Measurements from ENCODE around the gene YARS2. TPM values are rescaled to one million over a fixed set of nuclear protein-coding genes. Genes with fewer than 3 reads are reported as not detected.

YARS2 gene
- total RNA-seq, 1 experiment from 2014 or later: 41.4 TPM

DNA sequence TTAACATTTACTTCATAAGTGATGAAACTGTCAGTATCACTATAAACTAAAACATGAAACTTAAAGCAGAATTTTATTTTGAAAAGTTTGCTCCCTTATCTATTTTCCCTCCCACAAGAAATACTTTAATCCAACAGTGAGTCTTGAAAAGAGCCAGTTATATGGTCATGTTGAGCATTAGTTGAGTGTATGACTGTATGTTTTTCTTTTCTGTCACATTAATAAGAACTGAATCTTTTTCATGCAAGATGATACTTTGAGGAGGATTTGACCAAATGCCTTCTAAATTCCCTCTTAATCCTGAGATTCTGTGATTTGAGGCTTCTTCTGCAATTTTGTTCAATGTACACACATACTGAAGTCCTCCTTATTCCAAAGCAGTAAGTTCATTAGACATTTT lies 33.7 kb upstream of the YARS2 start:
- no peak overlapping the region for H2AK5ac ChIP-seq (ENCODE audit: insufficient read length, low read length)
- H3K9ac ChIP-seq (ENCODE audit: extremely low read depth, insufficient read length, low read length): no peak overlapping the region
- H4K20me1 ChIP-seq (ENCODE audit: control insufficient read depth, insufficient read depth, insufficient read length): no peaks in the 10 kb centered on the region
- no peak overlapping the region for H3K4me2 ChIP-seq (ENCODE audit: insufficient read depth, insufficient read length, low read length)
- DNase-seq: no peak
- Mint-ChIP-seq H3K27me3 (ENCODE audit: low read depth) (no peaks in the 10 kb centered on the region), H3K4me1 (peaks cover 0 to 2% of the 10 kb centered on the region in 2 experiments; a peak in 1 of 4 replicates), H3K27ac (no peak overlapping the region), H3K9me3 (peaks cover 3 to 4% of the 10 kb centered on the region in 2 experiments; a peak in 3 of 5 replicates), H3K4me3 (no peak overlapping the region), H3K36me3 (ENCODE audit: insufficient read depth in 1 of 3, low read depth in 3 of 3) (peaks cover 0 to 17% (median 4%) of the 10 kb centered on the region in 3 experiments; a peak in 3 of 7 replicates)
- H3K18ac ChIP-seq (ENCODE audit: insufficient read length, low read depth, low read length): no peak overlapping the region
- no peak overlapping the region for H2BK120ac ChIP-seq (ENCODE audit: low read depth, low read length, poor library complexity, severe bottlenecking)
- H2BK12ac ChIP-seq (ENCODE audit: insufficient read length, low read depth, low read length): no peak overlapping the region
- H3K27ac ChIP-seq (ENCODE audit: insufficient read length, low read depth, low read length): no peak overlapping the region
- no peaks in the 10 kb centered on the region; the same call in 1 of the 2 replicates for H3K27me3 ChIP-seq (ENCODE audit: insufficient read depth, low read length)
- no peak overlapping the region for H2BK5ac ChIP-seq (ENCODE audit: insufficient read length, low read length)
- no peak overlapping the region for H3K56ac ChIP-seq (ENCODE audit: insufficient read length, low read depth, low read length)
- H3K79me2 ChIP-seq (ENCODE audit: insufficient read depth, low read length): no peaks in the 10 kb centered on the region
- TF ChIP-seq, protein P1, sequence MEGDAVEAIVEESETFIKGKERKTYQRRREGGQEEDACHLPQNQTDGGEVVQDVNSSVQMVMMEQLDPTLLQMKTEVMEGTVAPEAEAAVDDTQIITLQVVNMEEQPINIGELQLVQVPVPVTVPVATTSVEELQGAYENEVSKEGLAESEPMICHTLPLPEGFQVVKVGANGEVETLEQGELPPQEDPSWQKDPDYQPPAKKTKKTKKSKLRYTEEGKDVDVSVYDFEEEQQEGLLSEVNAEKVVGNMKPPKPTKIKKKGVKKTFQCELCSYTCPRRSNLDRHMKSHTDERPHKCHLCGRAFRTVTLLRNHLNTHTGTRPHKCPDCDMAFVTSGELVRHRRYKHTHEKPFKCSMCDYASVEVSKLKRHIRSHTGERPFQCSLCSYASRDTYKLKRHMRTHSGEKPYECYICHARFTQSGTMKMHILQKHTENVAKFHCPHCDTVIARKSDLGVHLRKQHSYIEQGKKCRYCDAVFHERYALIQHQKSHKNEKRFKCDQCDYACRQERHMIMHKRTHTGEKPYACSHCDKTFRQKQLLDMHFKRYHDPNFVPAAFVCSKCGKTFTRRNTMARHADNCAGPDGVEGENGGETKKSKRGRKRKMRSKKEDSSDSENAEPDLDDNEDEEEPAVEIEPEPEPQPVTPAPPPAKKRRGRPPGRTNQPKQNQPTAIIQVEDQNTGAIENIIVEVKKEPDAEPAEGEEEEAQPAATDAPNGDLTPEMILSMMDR (conservative IDR thresholded peaks at IDR 0.05): no peak
- H3K9me3 ChIP-seq (ENCODE audit: control insufficient read depth, low read depth, low read length): no peaks in the 10 kb centered on the region
- H3K14ac ChIP-seq (ENCODE audit: insufficient read depth, low read length): no peak overlapping the region
- no peak overlapping the region for H3T11ph ChIP-seq (ENCODE audit: low read length)
- H3K79me1 ChIP-seq (ENCODE audit: insufficient read depth, low read depth, low read length, poor library complexity, severe bottlenecking): no peaks in the 10 kb centered on the region
- no peak overlapping the region for H3K23ac ChIP-seq (ENCODE audit: insufficient read length, low read depth, low read length)
- no peak overlapping the region for H3K4ac ChIP-seq (ENCODE audit: low read depth, low read length)
- H2BK15ac ChIP-seq (ENCODE audit: low read depth, low read length): no peak overlapping the region
- H4K8ac ChIP-seq (replicated peaks; ENCODE audit: insufficient read length, low read depth, low read length): no peak overlapping the region
- H2BK20ac ChIP-seq (ENCODE audit: low read depth, low read length, poor library complexity, severe bottlenecking): no peak overlapping the region
- H4K91ac ChIP-seq (ENCODE audit: insufficient read length, low read depth, low read length): no peak overlapping the region
- H3K23me2 ChIP-seq (ENCODE audit: insufficient read length, low read depth, low read length, poor library complexity, severe bottlenecking): no peaks in the 10 kb centered on the region
- no peak overlapping the region for H2AFZ ChIP-seq (ENCODE audit: low read length)
- no peaks in the 10 kb centered on the region for H3K4me1 ChIP-seq (ENCODE audit: insufficient read depth, low read length)
- H4K5ac ChIP-seq (ENCODE audit: insufficient read length, low read depth, low read length): no peak overlapping the region
